Endodermal cell (in vitro differentiated cells): ENCODE results near the gene KDM1A. TPM values are rescaled to one million over a fixed set of nuclear protein-coding genes. Genes with fewer than 3 reads are reported as not detected.

Experiments
- DNase-seq: peaks from one replicate; pipeline ENCODE4 v3.0.0-alpha.2; 2017
- H3K27ac ChIP-seq: 2 replicates; pipeline ENCODE4 v1.5.1; 2013; ENCODE audit warnings: mild to moderate bottlenecking, low read depth, low read length, moderate library complexity
- H3K27me3 ChIP-seq: 2 replicates; pipeline ENCODE4 v1.6.1; 2013; ENCODE audit warnings: mild to moderate bottlenecking, low read length, moderate library complexity; ENCODE audit not compliant: insufficient read depth, control insufficient read depth, poor library complexity, severe bottlenecking
- H3K36me3 ChIP-seq: 2 replicates; pipeline ENCODE4 v1.7.0; 2013; ENCODE audit warnings: mild to moderate bottlenecking, low read length, moderate library complexity; ENCODE audit not compliant: control insufficient read depth, insufficient read depth
- H3K4me1 ChIP-seq: one replicate; pipeline ENCODE4 v1.7.0; 2013; ENCODE audit warnings: low read length; ENCODE audit not compliant: control insufficient read depth, insufficient read depth
- H3K4me3 ChIP-seq: 2 replicates; pipeline ENCODE4 v1.5.1; 2013; ENCODE audit warnings: mild to moderate bottlenecking, low read length, moderate library complexity
- H3K9ac ChIP-seq: 2 replicates; pipeline ENCODE4 v1.6.1; 2013; ENCODE audit warnings: mild to moderate bottlenecking, low read length, moderate library complexity; ENCODE audit not compliant: poor library complexity, severe bottlenecking; ENCODE audit errors: extremely low read depth
- H3K9me3 ChIP-seq: 2 replicates; pipeline ENCODE4 v1.6.1; 2013; ENCODE audit warnings: mild to moderate bottlenecking, low read length, moderate library complexity; ENCODE audit not compliant: control insufficient read depth
- H3K27ac Mint-ChIP-seq: 2 replicates; pipeline ENCODE4 v1.8.0; 2020; ENCODE audit warnings: mixed read lengths
- H3K27me3 Mint-ChIP-seq: 2 replicates; pipeline ENCODE4 v1.8.0; 2021; ENCODE audit warnings: mild to moderate bottlenecking, mixed read lengths; ENCODE audit not compliant: insufficient read depth
- H3K36me3 Mint-ChIP-seq: 2 replicates; pipeline ENCODE4 v1.8.0; 2020; ENCODE audit warnings: low read depth, mixed read lengths
- H3K4me1 Mint-ChIP-seq: 2 replicates; pipeline ENCODE4 v1.8.0; 2020; ENCODE audit warnings: mixed read lengths
- H3K4me3 Mint-ChIP-seq: 2 replicates; pipeline ENCODE4 v1.8.0; 2020; ENCODE audit warnings: mild to moderate bottlenecking, moderate library complexity, mixed read lengths
- H3K9me3 Mint-ChIP-seq: 2 replicates; pipeline ENCODE4 v1.8.0; 2020; ENCODE audit warnings: mild to moderate bottlenecking, mixed read lengths
- CTCF ChIP-seq: fragments of 200-600 bp; sonication (generic); conservative IDR thresholded peaks from 2 replicates; pipeline ENCODE4 v1.5.0; 2021; ENCODE audit warnings: antibody characterized with exemption, mild to moderate bottlenecking
- WGBS, 2 experiments: methylation state at CpG; one replicate each; pipeline versions ENCODE4 v1.1.5 to v1.1.7; 2013; ENCODE audit warnings: missing lambda C conversion rate in 2 of 2, mixed read lengths in 1 of 2; ENCODE audit not compliant: insufficient coverage in 1 of 2, insufficient read length in 1 of 2; 5-methylcytosine and 5-hydroxymethylcytosine counted together
- total RNA-seq, 2 donors: library from RNA; stranded (reverse); fragmentation: NEBNext Ultra II Directional in 1 of 2; extraction: Animal tissue kit (Norgen Biotek cat#: 25700) in 1 of 2; gene quantifications; 2 replicates in 1 of 2; 3 replicates in 1 of 2; pipeline ENCODE4 v1.2.1, GENCODE V29; 2021

The KDM1A gene
- total RNA-seq, 2 donors from 2014 or later: 153 to 204 TPM

GRCh38 chr1:23122023-23122748 is 102.9 kb downstream of the KDM1A start:
- H3K4me3 ChIP-seq: no peak overlapping the region
- H3K27me3 ChIP-seq: no peaks in the 10 kb centered on the region
- DNase-seq: no peak
- no peak overlapping the region for H3K27ac Mint-ChIP-seq
- H3K27ac ChIP-seq: no peak overlapping the region
- no peaks in the 10 kb centered on the region for H3K27me3 Mint-ChIP-seq
- no peak for TF ChIP-seq CTCF
- H3K36me3 ChIP-seq: no peaks in the 10 kb centered on the region
- H3K4me1 ChIP-seq: no peaks in the 10 kb centered on the region
- no peak overlapping the region for H3K9ac ChIP-seq
- no peak overlapping the region for H3K4me3 Mint-ChIP-seq
- H3K36me3 Mint-ChIP-seq: peaks cover 2% of the 10 kb centered on the region
- 61 to 76% methylated on average over 3 to 4 of the region's 4 CpGs for WGBS, 2 experiments
- H3K4me1 Mint-ChIP-seq: peaks cover 6% of the 10 kb centered on the region
- no peaks in the 10 kb centered on the region for H3K9me3 ChIP-seq
- no peaks in the 10 kb centered on the region for H3K9me3 Mint-ChIP-seq

GRCh38 chr1:23122796-23123195 is 103.5 kb downstream of the KDM1A start:
- Histone ChIP-seq H3K9me3 (no peaks in the 10 kb centered on the region), H3K27ac (no peak overlapping the region), H3K27me3 (no peaks in the 10 kb centered on the region), H3K9ac (no peak overlapping the region), H3K4me1 (no peaks in the 10 kb centered on the region), H3K4me3 (no peak overlapping the region), H3K36me3 (no peaks in the 10 kb centered on the region)
- WGBS, 2 experiments: 65 to 85% methylated on average over 2 to 4 of the region's 4 CpGs
- DNase-seq: no peak
- Mint-ChIP-seq H3K4me3 (no peak overlapping the region), H3K27ac (no peak overlapping the region), H3K27me3 (no peaks in the 10 kb centered on the region), H3K36me3 (peaks cover 2% of the 10 kb centered on the region), H3K9me3 (no peaks in the 10 kb centered on the region), H3K4me1 (peaks cover 6% of the 10 kb centered on the region)
- no peak for TF ChIP-seq CTCF

GRCh38 chr1:23123528-23123927 is 104.3 kb downstream of the KDM1A start:
- peaks cover 6% of the 10 kb centered on the region for H3K4me1 Mint-ChIP-seq
- no peak overlapping the region for H3K27ac Mint-ChIP-seq
- no peaks in the 10 kb centered on the region for H3K27me3 ChIP-seq
- DNase-seq: no peak
- no peaks in the 10 kb centered on the region for H3K36me3 Mint-ChIP-seq
- H3K9me3 ChIP-seq: no peaks in the 10 kb centered on the region
- no peak overlapping the region for H3K4me3 Mint-ChIP-seq
- no peak overlapping the region for H3K9ac ChIP-seq
- no peak overlapping the region for H3K4me3 ChIP-seq
- no peak for TF ChIP-seq CTCF
- no peak overlapping the region for H3K27ac ChIP-seq
- no peaks in the 10 kb centered on the region for H3K36me3 ChIP-seq
- no peaks in the 10 kb centered on the region for H3K9me3 Mint-ChIP-seq
- no peaks in the 10 kb centered on the region for H3K27me3 Mint-ChIP-seq
- H3K4me1 ChIP-seq: no peaks in the 10 kb centered on the region
